ENCODE results near the gene DCC. TPM values are rescaled to one million over a fixed set of nuclear protein-coding genes. Genes with fewer than 3 reads are reported as not detected.

DCC gene
- total and polyA plus RNA-seq, 2 donors (not counting 1 experiment from before 2014, with no cell fraction given): not detected

- WGBS (ENCODE audit: insufficient coverage): no CpG with 5 or more reads among the region's 2 CpGs
- Histone ChIP-seq H2AFZ (ENCODE audit: insufficient read depth, low read depth, low read length, poor library complexity, severe bottlenecking) (no peak overlapping the region), H4K20me1 (ENCODE audit: control insufficient read depth, insufficient read depth, low read length, poor library complexity, severe bottlenecking) (no peaks in the 10 kb centered on the region), H3K79me2 (ENCODE audit: control insufficient read depth, insufficient read depth, low read length) (no peaks in the 10 kb centered on the region), H3K36me3 (replicated peaks in 1 of 2; ENCODE audit: control extremely low read depth in 1 of 2, control insufficient read depth in 1 of 2, extremely low read depth in 1 of 2, insufficient read depth in 2 of 2, low read length in 1 of 2) (no peaks in the 10 kb centered on the region), H3K9ac (ENCODE audit: low read length) (no peak overlapping the region), H3K27ac (ENCODE audit: low read length in 2 of 2) (no peak overlapping the region), H3K9me3 (ENCODE audit: control extremely low read depth in 1 of 3, control insufficient read depth in 2 of 3, insufficient read depth in 1 of 3, low read length in 2 of 3) (no peaks in the 10 kb centered on the region), H3K4me1 (ENCODE audit: control insufficient read depth in 2 of 2, insufficient read depth in 2 of 2, low read length in 2 of 2) (no peaks in the 10 kb centered on the region), H3K4me3 (ENCODE audit: control extremely low read depth in 1 of 5, extremely low read depth in 1 of 5, insufficient read depth in 1 of 5, low read depth in 2 of 5, low read length in 4 of 5) (no peak overlapping the region), H3K27me3 (replicated peaks in 1 of 4; ENCODE audit: control extremely low read depth in 1 of 4, control insufficient read depth in 3 of 4, insufficient read depth in 4 of 4, low read length in 3 of 4) (no peaks in the 10 kb centered on the region), H3K4me2 (replicated peaks; ENCODE audit: low read depth, low read length, poor library complexity, severe bottlenecking) (no peak overlapping the region)
- TF ChIP-seq EZH2 (IDR thresholded peaks at IDR 0.05; ENCODE audit: borderline replicate concordance, insufficient read depth, low read depth, low read length, poor library complexity, severe bottlenecking) (no peak), CTCF (IDR thresholded peaks at IDR 0.05) (no peak)
- DNase-seq (no peak), ATAC-seq (ENCODE audit: low read depth) (no peak)
- Mint-ChIP-seq H3K4me1 (no peaks in the 10 kb centered on the region), H3K4me3 (no peak overlapping the region), H3K27ac (no peak overlapping the region), H3K27me3 (no peaks in the 10 kb centered on the region), H3K9me3 (ENCODE audit: insufficient read depth) (no peaks in the 10 kb centered on the region)
- POLR2A ChIA-PET: no interaction called here
- CTCF ChIA-PET: no interaction called here
- intact Hi-C loops (cut with micrococcal nuclease): no loop called here
Observed at GRCh38 chr18:52999633-53000032, 659.6 kb downstream of the DCC start.

- H3K4me3 Mint-ChIP-seq: no peak overlapping the region
- H3K27ac ChIP-seq (ENCODE audit: low read length in 2 of 2): no peak overlapping the region
- no peak for TF ChIP-seq EZH2 (IDR thresholded peaks at IDR 0.05; ENCODE audit: borderline replicate concordance, insufficient read depth, low read depth, low read length, poor library complexity, severe bottlenecking)
- no peak for TF ChIP-seq CTCF (IDR thresholded peaks at IDR 0.05)
- H3K4me1 Mint-ChIP-seq: no peaks in the 10 kb centered on the region
- 60% methylated on average over 1 of the region's 1 CpG for WGBS (ENCODE audit: insufficient coverage)
- no peaks in the 10 kb centered on the region for H3K4me1 ChIP-seq (ENCODE audit: control insufficient read depth in 2 of 2, insufficient read depth in 2 of 2, low read length in 2 of 2)
- H3K27me3 Mint-ChIP-seq: no peaks in the 10 kb centered on the region
- H3K36me3 ChIP-seq (replicated peaks in 1 of 2; ENCODE audit: control extremely low read depth in 1 of 2, control insufficient read depth in 1 of 2, extremely low read depth in 1 of 2, insufficient read depth in 2 of 2, low read length in 1 of 2): no peaks in the 10 kb centered on the region
- no peaks in the 10 kb centered on the region for H3K27me3 ChIP-seq (replicated peaks in 1 of 4; ENCODE audit: control extremely low read depth in 1 of 4, control insufficient read depth in 3 of 4, insufficient read depth in 4 of 4, low read length in 3 of 4)
- no peak overlapping the region for H2AFZ ChIP-seq (ENCODE audit: insufficient read depth, low read depth, low read length, poor library complexity, severe bottlenecking)
- H3K9me3 ChIP-seq (ENCODE audit: control extremely low read depth in 1 of 3, control insufficient read depth in 2 of 3, insufficient read depth in 1 of 3, low read length in 2 of 3): no peaks in the 10 kb centered on the region
- no peaks in the 10 kb centered on the region for H3K79me2 ChIP-seq (ENCODE audit: control insufficient read depth, insufficient read depth, low read length)
- H3K9ac ChIP-seq (ENCODE audit: low read length): no peak overlapping the region
- no peak overlapping the region for H3K4me3 ChIP-seq (ENCODE audit: control extremely low read depth in 1 of 5, extremely low read depth in 1 of 5, insufficient read depth in 1 of 5, low read depth in 2 of 5, low read length in 4 of 5)
- no peak for DNase-seq
- intact Hi-C loops (cut with micrococcal nuclease): no loop called here
- H3K27ac Mint-ChIP-seq: no peak overlapping the region
- no peaks in the 10 kb centered on the region for H4K20me1 ChIP-seq (ENCODE audit: control insufficient read depth, insufficient read depth, low read length, poor library complexity, severe bottlenecking)
- POLR2A ChIA-PET: no interaction called here
- CTCF ChIA-PET: no interaction called here
- no peak for ATAC-seq (ENCODE audit: low read depth)
- no peaks in the 10 kb centered on the region for H3K9me3 Mint-ChIP-seq (ENCODE audit: insufficient read depth)
- H3K4me2 ChIP-seq (replicated peaks; ENCODE audit: low read depth, low read length, poor library complexity, severe bottlenecking): no peak overlapping the region
Observed at GRCh38 chr18:53004798-53005197, 664.8 kb downstream of the DCC start.

Data from B cell (primary cell).